HUDEP-2 (cell line): ENCODE measurements around the gene ADD2.

Experiments used
- DNase-seq, 76 experiments: peaks; one replicate each; lab custom pipeline; 2025; ENCODE audit not compliant: unreplicated experiment in 76 of 76; lab: John Stamatoyannopoulos, UW

Gene ADD2

GRCh38 chr2:70708376-70709199 lies 59.4 kb downstream of the ADD2 start:
- DNase-seq: peak in 4 of 76 experiments; percentile 14 to 18 (median 17)

- no peak for DNase-seq
These were observed 60.3 kb downstream of the ADD2 start for GRCh38 chr2:70707706-70708105.

- DNase-seq: no peak
These were observed 61.8 kb downstream of the ADD2 start for GRCh38 chr2:70706026-70706795.

- DNase-seq: no peak
These were observed 62.7 kb downstream of the ADD2 start for GRCh38 chr2:70705160-70705850.

- DNase-seq: peak in 25 of 76 experiments; percentile 10 to 42 (median 23)
These were observed 64.0 kb downstream of the ADD2 start for GRCh38 chr2:70703900-70704549.

GRCh38 chr2:70702711-70703395 lies 65.1 kb downstream of the ADD2 start:
- DNase-seq: no peak

- DNase-seq: no peak
These were observed 69.2 kb downstream of the ADD2 start for GRCh38 chr2:70698847-70699246.

- DNase-seq: no peak
These were observed 70.2 kb downstream of the ADD2 start for GRCh38 chr2:70697603-70698383.

GRCh38 chr2:70696142-70696541 lies 71.9 kb downstream of the ADD2 start:
- no peak for DNase-seq

- no peak for DNase-seq
These were observed 75.7 kb downstream of the ADD2 start for GRCh38 chr2:70692256-70692655.

- no peak for DNase-seq
These were observed 76.4 kb downstream of the ADD2 start for GRCh38 chr2:70691497-70692140.

GRCh38 chr2:70690846-70691245 lies 77.2 kb downstream of the ADD2 start:
- no peak for DNase-seq

- DNase-seq: no peak
These were observed 79.6 kb downstream of the ADD2 start for GRCh38 chr2:70688427-70688826.

- no peak for DNase-seq
These were observed 80.6 kb downstream of the ADD2 start for GRCh38 chr2:70687461-70687795.

- peak in 73 of 76 experiments; percentile 26 to 91 (median 79) for DNase-seq
These were observed 81.2 kb downstream of the ADD2 start for GRCh38 chr2:70686577-70687460.

- DNase-seq: no peak
These were observed 82.2 kb downstream of the ADD2 start for GRCh38 chr2:70685771-70686171.

GRCh38 chr2:70684846-70685622 lies 83.0 kb downstream of the ADD2 start:
- DNase-seq: no peak
